HG03064 (cell line): ENCODE data around the gene HSP90AB1.
A peak's percentile ranks its signal among the peaks of the same experiment; 100 is the strongest.
"Not testable (repeated sequence)": the region's sequence is repeated elsewhere in the genome, so short reads cannot be mapped to it uniquely, and the experiment has no call there.

Experiments
- ATAC-seq: cut with Tn5 transposase; IDR thresholded peaks from one replicate; pipeline ENCODE4 v1.9.1; 2021; ENCODE audit warnings: low read depth; ENCODE audit not compliant: unreplicated experiment

HSP90AB1 gene

DNA sequence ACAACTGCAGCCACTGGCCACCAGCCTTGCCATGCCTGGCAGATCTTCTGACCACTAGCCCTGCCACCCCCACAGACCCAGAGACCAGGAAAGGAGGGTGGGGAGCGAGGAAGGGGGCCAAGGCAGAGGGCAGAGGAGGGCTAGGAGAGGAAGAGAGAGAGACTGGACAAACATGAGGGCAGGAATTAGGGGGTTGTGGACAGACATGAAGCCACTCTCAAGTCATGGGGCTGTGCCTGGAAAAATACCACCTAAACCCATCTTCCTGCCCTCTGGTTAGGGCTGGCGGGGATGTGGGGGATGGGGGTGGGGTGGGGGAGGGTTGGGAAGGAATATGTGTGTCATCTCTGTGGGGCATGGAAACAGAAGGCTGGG is 25.0 kb upstream of the HSP90AB1 start:
- no peak for ATAC-seq

DNA sequence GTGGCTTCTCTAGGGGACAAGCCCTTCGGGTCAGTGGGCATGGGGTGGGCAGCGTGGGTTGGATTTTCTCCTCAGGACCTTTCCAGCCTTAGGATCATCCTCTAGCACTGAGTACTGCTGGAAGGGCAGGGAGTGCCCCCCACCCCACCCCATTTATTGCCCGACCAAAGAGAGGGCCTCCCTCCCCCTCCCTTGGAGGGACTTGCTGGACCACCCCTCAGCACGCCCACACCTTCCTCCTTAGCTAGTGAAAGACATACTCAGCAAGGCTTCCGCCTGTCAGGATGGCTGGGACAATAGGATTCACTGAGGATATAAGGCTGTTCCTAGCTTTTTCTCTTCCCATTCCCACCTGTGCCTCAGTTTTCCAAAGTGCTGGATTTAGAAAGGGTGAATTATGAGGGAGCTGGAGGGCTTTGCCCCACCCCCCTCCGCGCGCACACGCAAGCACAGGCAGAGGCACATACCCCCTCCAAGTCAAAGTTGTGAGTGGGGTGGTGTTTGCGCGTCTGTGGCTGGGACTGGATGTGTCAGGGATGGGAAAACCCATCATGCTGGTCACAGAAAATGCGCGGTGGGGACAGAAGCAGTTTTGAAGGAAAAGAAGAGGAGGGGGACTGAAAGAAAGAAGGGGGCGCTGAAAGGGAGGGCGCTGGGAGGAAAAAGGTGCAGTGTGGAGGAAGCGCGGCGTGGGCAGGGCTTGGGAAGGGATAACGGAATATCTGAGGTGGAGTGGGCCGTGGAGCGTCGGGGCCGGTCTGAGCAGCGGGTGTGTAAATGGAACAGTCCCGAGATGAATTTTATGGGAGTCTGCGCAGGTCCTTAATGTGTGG is 24.2 kb upstream of the HSP90AB1 start:
- ATAC-seq: no peak

DNA sequence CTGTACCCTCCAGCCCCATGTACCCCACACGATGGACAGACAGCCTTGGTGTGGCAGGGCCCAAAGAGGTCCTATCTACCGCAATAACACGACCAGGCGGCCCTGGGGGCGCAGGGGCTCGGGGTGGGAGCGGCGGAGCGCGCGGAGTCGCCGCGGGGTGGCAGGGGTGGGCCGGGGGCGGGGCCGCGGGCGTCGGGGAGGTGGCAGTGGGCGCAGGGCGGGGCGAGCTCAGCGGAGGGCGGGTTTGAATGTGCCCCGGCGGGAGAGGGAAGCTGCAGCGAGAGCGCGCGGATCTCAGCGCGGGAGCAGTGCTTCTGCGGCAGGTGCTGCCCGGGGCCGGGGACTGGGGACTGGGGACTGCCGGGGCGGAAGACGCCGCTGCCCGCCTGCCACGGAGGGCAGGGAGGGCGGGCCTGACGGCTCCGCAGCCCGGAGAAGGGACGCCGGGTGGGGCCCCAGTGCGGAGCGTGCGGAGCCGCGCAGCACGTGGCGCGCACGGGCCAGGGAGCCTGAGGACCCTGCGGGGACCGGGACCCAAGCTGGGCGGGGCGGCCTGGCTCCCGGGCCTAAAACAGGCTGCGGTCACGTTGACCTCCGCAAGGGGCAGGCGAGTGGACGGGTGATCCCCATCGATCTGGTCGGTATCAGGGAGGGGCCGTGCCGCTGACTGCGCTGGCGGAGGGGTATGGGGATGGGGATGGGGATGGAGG is 23.4 kb upstream of the HSP90AB1 start, which contains the start of gene SLC29A1:
SLC29A1 (plus strand) TSS at position 277 of the 710 bp plus-strand sequence. CDS start 3,719 bp downstream, outside the sequence.
- ATAC-seq: peak; percentile 44

DNA sequence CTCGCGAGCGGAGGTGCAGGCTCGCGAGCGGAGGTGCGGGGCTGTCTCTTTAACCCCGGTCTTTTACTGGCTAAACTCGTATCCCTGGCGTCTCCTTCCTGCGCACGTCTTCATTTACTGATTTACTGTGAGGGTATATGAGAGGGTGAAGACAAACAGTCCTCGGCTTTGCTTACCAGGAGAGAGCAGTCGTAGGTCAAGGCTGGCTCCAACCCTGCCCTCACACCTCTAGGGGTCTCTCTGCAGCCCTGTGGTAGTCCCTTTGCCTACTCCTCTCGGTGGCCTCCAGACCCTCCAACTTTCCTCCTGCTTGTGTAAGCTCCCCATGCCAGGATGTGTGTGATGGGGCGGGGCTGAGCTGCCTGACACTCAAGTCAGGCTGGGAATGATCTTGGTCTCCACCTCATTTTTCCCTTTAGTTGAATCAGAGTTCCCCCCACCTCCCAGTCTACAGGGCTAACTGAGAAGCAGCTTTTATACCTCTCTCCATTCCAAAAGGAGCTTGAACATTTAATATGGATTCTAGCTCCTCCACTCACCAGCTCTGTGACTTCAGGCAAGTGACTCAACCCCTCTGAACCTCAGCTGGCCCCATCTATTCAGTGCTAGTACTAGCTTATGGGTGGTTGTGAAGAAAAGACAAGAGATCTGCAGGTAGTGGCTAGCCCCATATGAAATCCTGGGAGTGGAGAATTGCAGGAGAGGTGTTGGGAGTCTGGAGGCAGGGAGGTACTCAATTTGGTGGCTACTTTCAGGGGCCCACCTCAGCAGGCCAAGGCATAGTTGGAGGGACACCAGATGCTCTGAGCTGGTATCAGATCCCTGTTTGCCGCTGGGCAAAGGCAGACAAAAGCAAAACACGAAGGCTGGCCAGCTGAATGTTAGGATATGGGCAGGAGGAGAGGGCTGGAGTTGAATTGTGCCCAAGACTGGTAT is 22.6 kb upstream of the HSP90AB1 start:
- ATAC-seq: peak; percentile 17

DNA sequence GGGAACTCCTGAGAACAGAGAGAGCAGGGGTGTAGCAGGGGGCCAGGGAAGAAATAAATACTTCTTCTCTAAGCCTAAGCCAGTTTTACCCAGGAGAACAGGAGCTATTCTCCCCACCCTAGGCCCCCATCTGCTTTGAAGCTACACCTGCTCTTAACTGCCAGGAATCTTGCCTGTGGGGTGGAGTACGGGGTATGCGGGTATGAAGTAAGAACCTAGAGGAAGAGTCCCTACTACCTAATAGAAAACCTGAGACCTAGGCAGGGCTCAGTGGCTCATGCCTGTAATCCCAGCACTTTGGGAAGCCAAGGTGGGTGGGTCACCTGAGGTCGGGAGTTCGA is 22.0 kb upstream of the HSP90AB1 start:
- no peak for ATAC-seq

DNA sequence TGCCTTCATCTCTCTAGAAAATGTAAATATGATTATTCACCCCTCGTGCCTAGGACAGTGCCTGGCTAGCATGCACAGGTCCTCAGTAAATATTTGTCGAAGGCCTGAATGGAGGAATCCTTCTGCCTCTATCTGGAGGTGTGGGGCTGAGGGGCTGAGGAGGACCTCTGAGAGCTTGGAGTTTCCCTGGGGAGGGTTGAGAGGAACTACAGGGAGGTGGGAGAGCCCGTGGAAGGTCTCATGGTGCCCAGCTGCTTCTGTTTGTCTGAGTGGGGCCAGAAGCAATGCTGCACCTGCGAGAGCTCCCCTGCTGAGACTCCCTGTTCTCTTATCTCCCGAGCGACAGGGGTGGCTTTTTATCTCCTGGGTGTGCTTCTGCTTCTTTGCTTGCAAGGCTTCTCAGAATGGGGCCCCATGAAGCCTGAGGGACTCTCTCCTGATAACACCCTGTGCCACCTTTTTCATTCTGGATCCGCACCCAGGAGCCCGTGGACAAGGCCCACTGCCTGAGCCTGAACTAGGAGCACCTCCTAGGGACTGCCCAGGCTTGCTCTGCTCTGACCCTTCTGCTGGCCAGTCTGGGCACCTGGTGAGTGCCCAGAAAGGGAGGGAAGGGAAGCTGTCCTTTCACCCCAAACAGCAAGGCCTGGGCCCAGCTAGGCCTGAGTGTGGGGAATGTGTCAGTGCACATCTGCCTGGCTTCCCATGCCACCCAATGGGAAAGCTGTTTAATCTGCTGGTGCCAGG is 21.1 kb upstream of the HSP90AB1 start:
- ATAC-seq: no peak

DNA sequence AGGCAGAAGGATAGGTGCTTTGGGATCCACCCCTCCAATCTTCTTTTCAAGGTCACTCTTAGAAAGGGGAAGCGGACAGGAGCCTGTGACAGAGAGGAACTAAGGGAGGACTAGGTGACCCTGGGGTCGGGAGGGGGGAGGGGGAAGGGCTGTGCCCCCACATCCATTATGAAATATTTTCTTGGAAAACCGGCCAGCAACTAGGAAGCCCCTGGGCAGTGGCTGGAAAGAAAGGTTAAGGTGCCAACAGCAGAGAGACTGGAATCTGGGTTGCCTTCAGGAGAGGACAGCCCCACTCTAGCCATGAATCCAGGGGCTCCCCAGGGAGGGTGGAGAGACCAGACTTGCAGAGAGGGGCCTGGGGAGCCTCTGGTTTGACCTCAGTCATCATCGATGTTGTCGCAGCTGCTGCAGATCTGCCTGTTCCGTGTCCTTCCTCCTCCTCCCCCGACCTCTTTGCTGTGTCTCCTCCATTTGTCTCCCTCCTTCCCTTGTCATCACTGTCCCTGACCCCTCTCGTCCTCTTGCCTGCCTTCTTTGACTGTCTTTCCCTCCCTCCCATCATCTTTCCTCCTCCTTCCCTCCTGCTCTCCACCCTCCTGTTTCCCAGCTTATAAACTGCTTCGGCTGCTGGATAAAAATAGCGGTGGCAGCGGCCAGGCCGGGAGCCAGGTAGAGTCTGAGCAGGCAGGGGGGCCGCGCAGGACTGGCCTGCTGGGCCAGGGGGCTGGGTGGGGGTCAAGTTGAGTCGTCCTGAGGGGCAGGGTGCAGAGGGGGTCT is 20.3 kb upstream of the HSP90AB1 start:
- no peak for ATAC-seq

DNA sequence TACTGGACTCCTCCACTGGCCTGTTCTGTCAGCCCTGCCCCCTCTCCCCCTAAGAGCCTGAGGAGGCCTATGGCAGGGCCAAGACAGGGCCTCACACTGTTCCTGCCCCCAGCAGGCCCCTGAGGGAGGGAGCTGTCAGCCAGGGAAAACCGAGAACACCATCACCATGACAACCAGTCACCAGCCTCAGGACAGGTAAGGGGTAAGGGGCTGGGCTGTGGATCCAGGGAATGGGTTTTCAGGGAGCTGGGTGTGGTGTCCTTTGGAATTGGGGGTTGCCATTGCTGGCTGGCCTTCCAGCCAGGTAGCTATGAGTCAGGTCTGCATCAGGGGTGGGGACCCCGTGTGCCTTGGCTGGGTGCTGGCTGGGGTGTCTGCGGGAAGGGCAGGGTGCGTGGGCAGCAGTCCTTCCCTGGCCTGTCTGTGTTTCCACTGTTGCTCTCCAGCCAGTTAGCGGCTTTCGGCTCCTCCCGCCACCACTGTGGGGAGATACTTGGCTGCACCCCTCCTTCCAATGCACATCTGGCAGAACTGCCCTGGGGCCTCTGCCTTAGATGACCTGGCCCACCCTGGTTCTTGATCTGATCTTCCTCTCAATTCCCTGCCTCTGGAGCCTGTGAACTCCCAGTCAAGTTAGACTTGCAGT is 19.6 kb upstream of the HSP90AB1 start:
- ATAC-seq: no peak

DNA sequence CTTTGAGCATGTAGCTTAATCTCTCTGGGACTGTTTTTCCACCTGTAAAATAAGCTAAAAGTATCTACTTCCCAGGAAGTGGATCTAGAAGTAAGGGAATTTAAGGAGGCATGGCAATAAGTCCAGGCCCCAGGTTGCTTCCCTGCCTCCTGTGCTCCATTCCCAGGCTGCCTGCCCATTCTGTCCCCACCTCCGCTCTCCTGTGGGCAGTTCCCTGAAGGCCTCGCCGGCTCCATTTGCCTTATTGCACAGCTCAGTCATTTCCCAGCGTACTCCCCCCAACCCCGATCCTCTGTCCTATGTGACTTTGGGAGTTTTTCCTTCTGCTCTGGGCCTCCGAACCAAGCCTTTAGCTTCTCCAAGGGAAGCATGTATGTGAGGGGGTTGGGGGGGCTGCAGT is 18.9 kb upstream of the HSP90AB1 start:
- ATAC-seq: no peak

DNA sequence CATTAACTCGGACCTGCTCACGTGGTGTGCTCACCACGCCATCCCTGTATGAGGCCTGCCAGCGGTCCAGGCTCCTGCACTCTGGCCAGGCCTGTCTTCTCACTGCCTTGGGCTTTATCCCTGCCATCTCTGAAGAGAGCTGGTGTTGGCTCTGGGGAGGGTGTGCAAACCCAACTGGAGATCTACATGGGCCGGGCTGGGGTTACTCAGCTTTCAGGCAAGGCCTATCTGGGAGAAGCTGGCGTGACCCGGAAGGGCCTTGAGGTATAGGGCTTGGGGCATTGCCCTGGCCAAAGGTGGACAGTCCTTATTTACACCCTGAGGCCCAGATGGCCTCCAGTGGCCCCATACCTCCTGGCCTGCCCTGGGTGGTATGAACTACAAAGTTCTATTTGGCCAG is 18.5 kb upstream of the HSP90AB1 start:
- ATAC-seq: no peak

DNA sequence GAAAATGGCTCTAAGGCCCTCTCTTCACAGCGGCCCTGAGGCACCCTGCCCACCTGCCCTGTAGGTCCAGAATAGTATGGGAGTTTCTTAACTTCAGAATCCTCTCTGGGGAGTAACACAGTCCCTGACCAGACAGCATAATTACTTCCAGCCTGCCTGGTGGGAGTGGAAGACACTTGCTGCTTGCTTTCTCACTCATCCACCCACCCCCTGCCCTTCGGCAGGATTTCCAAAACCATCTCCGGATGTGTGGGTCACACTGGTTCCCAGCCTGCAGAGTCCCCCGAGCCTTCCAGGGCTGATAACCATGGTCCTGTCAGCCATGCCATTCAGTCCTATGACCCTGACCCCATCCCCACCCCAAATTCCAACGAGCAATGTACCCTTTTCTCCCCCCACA is 18.1 kb upstream of the HSP90AB1 start:
- ATAC-seq: no peak

DNA sequence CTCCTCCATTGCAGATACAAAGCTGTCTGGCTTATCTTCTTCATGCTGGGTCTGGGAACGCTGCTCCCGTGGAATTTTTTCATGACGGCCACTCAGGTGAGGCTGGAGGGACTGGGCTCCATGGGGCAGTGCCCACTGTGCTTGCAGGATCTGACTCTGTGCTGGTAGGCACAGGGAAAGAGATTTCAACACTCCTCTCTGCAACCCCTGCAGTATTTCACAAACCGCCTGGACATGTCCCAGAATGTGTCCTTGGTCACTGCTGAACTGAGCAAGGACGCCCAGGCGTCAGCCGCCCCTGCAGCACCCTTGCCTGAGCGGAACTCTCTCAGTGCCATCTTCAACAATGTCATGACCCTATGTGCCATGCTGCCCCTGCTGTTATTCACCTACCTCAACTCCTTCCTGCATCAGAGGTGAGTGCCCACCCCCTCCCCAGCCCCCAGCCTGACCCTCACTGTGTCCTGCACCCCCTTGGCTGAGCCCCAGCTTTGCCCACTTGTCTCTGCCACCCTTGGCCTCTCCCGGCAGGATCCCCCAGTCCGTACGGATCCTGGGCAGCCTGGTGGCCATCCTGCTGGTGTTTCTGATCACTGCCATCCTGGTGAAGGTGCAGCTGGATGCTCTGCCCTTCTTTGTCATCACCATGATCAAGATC is 17.4 kb upstream of the HSP90AB1 start:
- ATAC-seq: no peak

DNA sequence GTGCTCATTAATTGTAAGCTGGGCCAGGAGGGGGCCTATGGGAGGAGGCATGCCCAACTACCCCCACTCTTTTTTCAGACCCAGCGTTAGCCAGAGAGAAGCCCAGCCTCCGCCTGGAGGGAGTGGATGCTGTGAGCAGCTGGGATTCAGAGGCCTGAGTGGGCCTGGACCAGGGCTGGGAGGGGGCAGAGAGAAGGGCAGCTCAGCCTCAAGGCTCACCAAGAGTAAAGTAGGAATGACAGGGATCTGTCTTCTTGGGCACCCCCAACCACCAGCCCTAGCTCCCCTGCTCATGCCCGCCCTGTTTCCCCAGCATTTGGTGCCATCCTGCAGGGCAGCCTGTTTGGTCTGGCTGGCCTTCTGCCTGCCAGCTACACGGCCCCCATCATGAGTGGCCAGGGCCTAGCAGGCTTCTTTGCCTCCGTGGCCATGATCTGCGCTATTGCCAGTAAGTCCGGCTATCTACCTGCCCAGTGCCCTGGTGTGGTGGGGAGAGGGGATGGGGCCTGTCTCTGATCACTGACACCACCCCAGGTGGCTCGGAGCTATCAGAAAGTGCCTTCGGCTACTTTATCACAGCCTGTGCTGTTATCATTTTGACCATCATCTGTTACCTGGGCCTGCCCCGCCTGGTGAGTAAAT is 16.7 kb upstream of the HSP90AB1 start:
- ATAC-seq: no peak

DNA sequence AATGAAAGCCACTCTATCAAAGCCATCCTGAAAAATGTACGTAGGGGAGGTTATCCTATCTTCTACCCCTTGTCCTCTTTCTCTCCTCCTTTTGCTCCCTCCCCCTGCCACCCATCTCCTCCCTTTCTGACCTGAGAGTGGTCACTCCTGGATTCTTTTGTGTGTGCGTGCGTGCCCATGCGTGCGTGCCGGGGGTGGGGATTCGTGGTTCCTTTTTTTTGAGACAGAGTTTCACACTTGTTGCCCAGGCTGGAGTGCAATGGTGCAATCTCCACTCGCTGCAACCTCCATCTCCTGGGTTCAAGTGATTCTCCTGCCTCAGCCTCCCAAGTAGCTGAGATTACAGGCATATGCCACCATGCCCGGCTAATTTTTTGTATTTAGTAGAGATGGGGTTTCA is 15.5 kb upstream of the HSP90AB1 start:
- not testable (repeated sequence) for ATAC-seq

DNA sequence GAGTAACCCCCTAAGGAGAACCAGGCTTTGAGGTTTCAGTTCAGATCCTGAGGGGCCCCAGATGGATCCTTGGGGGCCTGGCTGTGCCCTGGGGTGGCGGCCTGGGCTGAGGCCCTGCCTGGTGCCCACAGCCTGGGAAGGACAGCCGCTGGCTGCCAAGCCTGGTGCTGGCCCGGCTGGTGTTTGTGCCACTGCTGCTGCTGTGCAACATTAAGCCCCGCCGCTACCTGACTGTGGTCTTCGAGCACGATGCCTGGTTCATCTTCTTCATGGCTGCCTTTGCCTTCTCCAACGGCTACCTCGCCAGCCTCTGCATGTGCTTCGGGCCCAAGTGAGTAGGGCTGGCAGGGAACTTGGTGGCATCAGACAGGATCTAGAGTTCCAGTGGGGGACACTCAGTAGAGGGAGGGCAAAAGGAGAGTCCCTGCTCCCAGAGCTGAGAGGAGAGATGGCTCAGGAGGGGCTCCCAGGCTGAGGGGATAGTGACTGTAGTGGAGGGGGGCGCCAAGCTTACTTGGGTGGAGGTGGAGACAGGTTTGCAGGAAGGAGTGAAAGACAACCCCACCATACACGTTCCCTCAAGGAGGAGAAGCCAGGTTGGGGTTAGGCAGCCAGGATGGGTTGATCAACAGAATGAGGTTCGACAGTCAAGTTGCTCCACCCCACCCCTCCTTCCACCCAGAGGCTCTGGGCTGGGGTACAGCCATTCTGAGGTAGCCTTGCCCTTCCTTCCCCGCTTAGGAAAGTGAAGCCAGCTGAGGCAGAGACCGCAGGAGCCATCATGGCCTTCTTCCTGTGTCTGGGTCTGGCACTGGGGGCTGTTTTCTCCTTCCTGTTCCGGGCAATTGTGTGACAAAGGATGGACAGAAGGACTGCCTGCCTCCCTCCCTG is 14.0 kb upstream of the HSP90AB1 start:
- ATAC-seq: no peak

DNA sequence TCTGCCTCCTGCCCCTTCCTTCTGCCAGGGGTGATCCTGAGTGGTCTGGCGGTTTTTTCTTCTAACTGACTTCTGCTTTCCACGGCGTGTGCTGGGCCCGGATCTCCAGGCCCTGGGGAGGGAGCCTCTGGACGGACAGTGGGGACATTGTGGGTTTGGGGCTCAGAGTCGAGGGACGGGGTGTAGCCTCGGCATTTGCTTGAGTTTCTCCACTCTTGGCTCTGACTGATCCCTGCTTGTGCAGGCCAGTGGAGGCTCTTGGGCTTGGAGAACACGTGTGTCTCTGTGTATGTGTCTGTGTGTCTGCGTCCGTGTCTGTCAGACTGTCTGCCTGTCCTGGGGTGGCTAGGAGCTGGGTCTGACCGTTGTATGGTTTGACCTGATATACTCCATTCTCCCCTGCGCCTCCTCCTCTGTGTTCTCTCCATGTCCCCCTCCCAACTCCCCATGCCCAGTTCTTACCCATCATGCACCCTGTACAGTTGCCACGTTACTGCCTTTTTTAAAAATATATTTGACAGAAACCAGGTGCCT is 13.3 kb upstream of the HSP90AB1 start:
- no peak for ATAC-seq
